RPMI7951 (cell line): ENCODE measurements around the gene PARD3B. TPM values are rescaled to one million over a fixed set of nuclear protein-coding genes. Genes with fewer than 3 reads are reported as not detected.
"Not testable (repeated sequence)": the region's sequence is repeated elsewhere in the genome, so short reads cannot be mapped to it uniquely, and the experiment has no call there.

Experiments
- DNase-seq: peaks from one replicate; pipeline ENCODE4 v3.0.0-alpha.2; 2012; ENCODE audit warnings: low read depth
- total RNA-seq: library from RNA; depleted of rRNA; stranded (reverse); fragments of >200 nt; shearing (Covaris generic); gene quantifications from 2 replicates; pipeline ENCODE4 v1.2.3, GENCODE V29; 2014

The PARD3B gene
- total RNA-seq, 1 experiment from 2014 or later = 0.96 TPM

DNA sequence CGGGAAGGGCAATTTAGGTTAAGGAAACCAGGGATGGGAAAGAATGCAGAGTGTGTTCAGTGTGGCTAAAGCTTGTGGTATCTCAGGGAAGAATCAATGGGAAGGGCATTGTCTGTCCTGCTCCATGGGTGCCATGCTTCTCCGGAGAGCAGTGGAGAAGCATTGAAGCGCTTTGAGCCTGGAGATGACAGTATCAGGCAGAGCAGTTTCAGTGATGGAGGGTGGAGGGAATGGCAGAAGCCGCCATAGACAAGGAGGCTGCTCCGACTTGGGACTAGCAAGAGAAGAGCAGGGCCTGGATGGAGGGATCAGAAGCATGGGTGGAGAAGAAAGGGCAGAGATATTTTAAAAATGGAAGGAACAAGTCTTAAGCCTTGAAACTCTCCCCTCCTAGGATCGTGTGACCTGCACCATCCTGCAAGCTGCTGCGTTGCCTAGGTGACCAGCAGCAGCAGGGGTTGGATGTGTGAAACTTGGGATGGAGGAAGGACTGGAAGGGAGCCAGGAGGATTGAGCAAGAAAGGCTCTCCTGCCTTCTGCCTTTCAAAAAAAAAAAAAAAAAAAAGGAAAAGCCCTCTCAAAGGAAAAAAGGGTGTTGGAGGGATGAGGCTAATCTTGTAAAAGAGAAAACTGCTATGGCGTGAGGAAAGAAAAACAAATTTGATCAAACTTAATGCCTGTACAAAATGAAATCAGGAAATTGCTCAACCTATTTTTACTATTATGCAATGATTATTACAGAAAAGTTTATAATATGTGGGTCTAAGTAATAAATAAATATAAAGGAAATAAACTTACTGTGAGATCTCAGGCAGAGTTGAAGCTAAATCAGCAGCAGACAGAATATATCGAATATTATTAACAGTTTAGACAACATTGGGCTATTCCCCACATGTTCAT is 643.2 kb downstream of the PARD3B start:
- DNase-seq = no peak

DNA sequence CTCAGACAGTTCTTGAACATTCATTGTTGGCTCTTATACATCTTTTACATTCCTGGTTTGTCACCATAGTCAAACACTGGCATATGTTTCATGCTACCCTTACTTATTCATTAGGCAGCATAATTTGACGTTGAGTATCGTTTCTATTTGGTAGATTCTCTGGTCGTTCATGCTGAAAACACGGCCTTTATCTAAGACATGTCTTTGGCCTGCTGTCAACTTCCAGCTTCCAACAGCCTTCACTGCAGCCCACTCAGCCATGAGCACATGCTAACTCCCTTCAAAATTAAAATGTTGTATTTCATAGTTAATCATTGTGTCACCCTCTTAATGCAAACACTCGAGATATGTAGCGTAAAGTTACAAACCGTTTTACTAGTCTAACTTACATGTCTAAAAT is 644.0 kb downstream of the PARD3B start:
- DNase-seq = no peak

DNA sequence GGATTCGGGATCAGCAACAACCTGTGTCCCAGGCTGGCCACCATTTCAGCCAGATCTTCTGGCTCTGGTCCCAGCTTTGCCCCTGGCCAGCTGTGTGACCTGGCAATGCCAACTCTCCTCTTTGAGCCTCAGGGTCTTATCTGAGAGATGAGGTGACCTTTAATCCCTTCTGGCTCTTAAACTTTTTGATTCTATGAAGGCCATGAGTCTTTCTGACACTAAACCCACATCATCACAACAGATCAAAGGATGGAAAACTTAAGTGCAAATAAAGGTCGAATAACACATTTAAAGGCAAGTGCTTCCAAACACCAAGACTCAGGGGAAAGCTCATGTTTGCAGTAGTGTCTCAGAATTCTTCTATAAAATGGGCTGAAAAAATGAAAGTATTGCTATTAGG is 645.3 kb downstream of the PARD3B start:
- no peak for DNase-seq

DNA sequence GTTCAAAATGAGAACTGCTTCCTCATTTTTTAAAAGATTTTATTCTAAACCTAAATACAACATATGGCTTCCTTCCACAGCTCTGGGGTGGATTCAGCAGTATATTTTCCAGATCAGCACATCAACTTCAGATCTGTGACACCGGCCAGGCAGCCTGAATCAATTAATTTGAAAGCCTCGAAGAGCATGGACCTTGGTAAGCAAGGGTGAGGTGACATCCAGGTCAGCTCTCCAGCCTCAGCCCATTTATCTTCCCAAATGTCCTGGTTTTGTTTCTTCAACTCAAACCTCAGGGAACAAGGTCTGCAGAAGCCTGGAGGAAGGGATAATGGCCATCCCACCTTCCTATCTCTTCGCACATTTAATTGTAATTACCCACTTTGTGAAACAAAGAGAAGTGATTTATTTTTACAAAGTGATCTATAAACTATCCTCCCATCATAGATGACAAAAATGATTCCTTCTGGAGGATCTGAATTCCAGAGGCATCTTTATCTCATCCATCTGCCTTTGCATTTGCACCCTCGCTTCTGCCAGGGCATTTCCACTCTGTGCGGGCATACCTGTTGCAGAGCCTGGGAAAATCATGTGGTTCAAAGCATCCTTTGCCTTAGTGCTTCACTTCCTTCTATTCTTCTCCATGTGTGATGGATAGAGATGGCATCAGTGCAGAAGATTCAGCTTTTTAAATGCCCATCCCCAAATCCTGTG is 648.0 kb downstream of the PARD3B start:
- DNase-seq = no peak

DNA sequence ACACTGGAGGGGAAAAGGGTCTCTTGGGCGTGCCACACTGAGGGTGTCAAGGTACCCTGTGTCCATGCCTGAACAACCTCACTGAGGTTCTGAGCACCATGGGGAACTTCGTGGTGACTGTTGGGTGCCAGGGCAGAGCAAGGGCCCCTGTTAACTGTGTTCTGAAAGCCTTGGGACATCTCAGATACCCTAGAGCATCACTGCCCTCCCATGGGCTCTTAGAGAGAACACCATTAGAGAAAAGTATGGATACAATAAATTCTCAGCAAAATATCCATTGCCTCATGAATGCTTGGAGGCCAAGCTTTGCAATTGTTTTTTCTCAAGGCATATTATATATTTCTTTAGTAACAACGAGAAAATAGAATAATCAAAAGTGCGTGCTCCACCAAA is 648.6 kb downstream of the PARD3B start:
- no peak for DNase-seq

DNA sequence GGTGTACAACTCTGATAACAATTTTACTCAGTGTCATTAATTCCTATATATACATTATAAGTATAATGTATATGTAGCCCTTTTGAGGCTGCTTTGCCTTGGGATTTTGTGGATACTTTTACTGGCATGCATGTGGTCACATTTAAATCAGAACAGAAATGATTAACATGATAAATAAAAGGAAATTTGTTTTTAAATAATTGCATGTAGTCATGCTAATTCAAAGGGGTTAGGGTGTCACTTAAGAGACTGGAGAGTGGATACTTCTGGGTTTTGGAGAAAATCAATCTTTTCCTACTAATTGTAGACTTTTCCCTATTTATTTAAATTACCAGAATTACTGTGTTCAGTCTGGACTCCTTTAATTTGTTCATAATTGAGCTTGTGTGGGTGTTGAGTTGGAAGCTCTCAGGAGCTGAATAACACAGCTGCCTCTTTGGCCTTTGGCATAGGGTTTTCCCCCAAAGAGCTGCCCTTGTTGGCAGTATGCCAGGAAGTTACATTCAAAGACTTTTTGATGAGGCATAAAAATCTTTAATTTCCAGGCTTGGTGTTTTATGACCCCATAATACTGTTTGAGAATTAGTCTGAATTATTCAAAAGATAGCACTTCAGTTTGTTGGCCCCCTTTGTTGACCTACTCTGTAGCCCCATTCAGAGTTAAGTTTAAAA is 652.3 kb downstream of the PARD3B start:
- no peak for DNase-seq

DNA sequence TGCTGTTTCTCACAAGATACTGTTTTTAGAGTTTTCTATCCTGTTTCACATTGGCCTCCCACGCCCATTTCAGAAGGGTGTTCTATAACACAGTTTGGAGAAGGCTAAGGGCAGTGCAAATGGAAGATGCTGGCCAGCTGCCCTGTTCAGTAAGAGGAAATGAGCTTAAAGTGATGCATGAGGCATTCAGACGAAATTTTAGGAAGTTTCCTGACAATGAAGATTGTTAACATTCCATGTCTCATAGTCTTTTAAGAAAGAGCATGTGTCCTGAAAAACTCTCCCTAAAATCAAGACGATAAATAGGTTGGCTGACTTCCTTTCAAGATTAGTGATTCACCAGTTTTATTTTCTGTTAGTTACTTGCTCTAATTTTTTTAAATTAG is 652.9 kb downstream of the PARD3B start:
- DNase-seq = peak; percentile 26

DNA sequence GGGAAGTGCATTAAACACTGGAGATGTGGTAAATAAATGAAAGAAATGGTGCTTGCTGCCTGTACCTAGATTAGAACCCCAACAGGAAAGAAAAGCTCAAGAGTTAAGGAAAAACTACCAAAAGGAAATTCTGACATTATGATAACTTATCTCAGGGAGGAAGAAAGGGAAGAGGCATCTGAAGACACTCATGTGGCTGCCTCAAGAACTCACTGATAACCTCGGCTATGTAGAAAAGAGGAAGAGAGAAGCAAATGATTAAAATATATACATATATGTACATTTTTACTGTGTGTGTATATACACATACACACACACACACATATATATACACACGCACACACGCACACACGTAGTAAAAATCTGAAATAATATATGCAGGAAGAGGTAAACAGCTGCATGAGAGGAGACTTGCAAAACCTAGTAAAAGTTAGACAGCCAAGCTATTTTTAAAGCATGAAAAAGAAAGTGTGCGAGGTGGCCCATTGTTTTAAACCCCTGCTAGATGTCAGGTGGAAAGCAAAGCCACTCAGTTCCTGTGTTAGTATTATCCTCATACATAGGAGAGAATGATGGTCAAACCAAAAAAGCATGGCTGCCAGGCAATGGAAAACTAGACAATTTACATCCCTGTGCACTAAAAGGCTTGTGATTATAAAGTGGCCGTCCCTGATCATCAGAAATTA is 654.0 kb downstream of the PARD3B start:
- DNase-seq = no peak

DNA sequence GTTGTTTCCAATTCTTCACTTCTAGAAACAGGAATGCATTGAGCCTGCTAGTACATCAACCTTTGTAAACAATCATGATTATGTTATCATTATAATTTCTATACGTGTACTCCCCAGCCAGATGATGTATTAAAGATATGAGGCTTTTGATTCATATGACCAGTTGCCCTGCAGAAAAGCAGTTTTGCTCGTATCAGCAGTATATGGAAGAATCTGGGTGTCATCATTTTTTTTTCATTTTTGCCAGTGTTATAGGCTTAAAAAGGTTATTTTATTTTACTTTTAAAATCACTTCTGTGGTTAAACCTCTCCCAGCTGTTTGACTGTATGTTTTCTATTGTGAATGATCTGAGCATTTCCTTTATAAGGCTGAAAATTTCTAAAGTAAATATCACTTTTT is 665.2 kb downstream of the PARD3B start:
- DNase-seq = no peak

DNA sequence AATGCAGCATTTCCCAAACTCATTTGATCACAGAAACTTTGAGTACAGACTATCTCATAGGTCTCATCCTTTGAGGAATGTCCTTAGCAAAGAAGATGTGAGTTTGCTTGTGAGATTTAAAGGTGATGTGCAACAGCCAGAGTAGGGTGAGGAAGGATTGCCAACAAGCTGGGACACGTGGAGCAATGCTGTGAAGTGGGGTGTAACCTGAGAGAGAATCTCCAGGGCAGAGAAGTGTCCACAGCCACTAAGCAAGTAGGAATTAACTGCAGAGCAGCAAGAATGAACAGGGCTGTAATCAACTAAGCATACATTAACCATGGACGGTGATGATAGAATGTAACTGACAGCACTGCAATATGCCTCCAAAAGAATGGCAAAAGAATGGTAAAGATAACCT is 667.1 kb downstream of the PARD3B start:
- DNase-seq = no peak

DNA sequence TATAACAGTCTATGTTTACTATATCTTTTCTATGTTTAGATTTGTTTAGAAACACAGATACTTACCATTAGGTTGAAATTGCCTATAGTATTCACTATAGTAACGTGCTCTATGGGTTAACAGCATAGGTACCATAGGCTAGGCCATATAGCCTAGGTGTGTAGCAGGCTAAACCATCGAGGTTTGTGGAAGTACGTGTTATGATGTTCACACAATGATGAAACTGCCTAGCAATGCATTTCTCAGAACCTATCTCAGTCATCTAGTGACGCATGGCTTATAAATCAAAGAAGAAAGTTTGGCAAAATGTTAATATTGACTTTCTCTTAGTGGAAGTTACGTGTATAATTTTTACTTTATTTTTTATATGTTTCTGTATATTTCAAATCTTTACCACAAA is 670.8 kb downstream of the PARD3B start:
- no peak for DNase-seq

DNA sequence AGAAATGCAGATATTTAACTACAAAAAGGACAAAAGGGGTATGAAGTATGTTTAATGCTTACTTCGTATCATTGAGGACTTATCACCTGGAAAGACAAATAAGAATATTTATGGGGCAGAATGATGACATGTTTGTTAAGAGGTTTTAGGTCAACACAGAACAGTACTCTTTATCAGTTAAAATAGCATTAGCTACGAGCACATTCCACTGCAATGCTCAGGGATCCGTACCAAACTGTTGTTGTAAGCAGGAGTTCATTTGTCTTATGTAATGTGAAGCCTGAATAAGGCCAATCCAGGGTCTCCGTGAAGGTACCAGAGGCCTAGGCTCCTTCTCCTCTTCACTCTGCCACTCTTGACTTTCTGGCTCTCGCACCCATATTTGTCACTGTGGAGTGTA is 671.3 kb downstream of the PARD3B start:
- no peak for DNase-seq

DNA sequence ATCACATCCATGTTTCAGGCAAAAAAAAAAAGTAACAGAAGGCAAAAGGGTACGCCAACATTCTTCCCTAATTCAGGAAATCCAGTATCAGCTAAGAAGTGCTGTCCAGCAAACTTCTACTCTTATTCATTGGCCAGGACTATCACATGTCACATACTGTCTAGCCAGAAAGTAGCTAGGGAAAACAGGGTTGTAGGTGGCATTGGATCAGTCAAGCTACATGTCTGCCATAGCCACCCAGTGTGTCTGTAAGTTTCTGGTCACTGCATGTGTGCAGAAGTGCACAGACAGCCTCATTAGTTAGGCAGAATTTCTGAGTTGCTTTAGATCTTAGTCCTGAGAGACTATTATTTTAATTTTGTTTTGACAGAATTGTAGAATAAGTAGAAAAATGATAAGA is 671.7 kb downstream of the PARD3B start:
- no peak for DNase-seq

DNA sequence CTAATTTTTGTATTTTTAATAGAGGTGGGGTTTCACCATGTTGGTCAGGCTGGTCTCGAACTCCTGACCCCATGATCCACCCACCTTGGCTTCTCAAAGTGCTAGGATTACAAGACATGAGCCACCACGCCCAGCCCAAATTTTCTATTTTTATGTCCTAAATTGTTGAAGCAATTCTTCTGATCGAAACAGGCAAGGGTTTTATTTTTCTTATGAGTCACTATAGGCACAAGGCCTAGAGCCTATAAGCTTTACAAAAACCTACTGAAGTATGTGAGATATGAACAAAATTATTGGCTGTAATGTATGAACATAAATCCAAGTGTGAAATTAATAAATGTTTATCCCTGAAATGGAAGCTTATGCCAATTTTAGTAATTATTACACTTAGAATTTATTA is 672.8 kb downstream of the PARD3B start:
- no peak for DNase-seq

DNA sequence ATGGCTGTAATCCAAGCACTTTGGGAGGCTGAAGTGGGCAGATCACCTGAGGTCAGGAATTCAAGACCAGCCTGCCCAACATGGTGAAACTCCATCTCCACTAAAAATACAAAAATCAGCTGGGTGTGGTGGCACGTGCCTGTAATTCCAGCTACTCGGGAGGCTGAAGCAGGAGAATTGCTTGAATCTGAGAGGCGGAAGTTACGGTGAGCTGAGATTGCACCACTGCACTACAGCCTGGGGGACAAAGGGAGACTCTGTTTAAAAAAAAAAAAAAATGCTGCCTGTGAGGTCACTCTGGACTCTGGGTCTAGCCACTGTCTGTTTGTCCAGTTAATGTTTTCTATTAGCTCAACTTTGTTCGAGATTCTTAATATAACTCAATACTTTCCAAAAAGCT is 673.5 kb downstream of the PARD3B start:
- not testable (repeated sequence) for DNase-seq

DNA sequence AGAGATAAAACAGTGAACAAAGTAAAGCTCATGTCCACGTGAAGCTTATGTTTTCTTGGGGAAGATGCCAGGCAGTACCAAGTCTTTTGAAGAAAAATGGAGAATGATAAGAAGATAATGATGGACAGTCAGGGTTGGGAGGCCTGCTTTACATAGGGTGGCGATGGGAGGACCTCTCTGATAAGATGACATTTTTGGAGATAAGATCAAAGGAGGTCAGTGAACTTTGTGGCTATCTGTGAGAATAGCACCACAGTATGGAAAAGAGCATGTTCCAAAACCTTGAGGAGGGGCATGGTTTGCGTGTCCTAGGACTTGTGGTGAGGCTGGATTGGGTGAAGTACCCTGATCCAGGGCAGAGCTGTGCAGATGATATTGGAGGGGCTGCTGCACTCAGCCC is 675.3 kb downstream of the PARD3B start:
- DNase-seq = no peak

DNA sequence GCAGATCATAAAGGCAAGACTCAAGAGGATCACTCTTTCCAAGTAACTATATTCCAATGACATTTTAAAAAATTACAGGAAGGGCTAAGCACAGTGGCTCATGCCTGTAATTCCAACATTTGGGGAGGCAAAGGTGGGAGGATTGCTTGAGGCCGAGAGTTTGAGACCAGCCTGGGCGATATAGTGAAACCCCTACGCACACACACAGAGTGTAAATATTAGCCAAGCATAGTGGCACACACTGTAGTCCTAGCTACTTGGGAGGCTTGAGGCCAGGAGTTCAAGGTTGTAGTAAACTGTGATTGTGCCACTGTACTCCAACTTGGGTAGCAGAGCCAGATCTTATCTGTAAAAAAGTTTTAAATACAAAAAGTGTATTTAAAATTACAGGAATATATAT is 686.8 kb downstream of the PARD3B start:
- DNase-seq = no peak

DNA sequence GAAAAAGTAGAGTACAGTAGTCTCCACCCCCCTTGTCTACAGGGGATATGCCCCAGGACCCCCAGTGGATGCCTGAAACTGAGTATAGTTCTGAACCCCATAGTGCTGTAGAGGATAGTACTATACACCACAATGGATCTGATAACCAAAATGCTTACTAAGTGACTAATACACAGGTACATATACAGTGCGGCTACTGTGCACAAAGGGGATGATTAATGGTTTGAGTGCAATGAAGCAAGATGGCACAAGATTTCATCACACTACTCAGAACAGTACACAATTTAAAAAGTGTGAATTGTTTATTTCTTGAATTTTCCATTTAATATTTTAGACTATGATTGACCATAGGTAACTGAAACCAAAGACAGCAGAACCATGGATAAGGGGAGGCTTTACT is 690.2 kb downstream of the PARD3B start:
- no peak for DNase-seq

DNA sequence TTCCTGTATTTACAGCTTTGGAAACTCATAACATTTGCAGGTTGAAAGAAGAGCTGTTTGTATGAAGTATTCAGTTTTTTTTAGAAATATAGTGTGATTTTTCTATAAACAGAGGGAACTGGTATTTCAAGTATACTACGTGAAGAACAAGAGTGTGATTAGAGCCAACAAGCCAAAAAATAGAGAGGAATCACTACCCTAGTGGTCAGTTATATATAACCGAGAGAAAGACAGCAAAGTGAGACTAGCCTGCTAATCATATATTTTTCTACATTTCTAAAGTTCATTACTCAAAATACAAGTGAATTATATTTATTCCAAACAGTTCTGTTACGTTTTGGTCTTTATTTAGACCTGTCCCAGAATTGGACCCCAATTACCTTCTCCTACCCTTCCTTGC is 692.2 kb downstream of the PARD3B start:
- no peak for DNase-seq

DNA sequence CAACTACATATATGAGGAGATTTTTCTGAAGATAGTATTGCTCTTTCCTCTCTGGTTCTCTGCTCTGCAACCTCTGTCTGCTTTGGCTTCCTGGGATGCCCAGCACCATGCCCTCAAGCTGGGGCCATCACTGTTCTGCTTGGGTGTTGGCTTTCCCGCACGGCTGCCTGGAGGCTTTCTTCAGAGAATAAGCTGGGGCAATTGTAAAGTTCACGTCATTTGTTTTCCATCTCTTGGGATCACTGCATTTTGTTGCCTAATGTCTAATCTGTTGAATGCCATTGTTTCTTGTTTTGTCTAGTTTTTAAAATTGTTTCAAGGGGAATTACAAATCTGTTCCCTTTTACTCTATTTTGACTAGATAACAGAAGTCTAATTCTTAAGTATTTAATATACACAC is 699.7 kb downstream of the PARD3B start:
- no peak for DNase-seq

DNA sequence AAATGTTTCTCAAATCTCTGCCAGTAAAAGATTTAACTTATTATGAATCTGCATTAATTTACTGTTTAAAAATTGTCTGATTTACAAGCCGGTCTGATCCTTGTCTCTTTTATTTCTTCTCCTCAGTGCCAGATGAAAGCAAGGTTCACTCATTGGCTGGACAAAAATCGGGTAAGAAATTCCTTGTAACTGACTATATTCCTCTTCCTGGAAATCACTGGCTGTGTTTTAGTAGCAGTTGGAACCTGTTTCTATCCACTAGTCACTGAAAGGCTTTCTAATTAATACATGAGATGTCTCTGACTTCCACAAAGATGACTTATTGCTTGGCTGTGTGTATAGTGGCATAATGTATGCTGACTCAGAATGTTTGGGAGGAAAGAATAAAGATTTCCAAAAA is 700.4 kb downstream of the PARD3B start:
- DNase-seq = no peak

DNA sequence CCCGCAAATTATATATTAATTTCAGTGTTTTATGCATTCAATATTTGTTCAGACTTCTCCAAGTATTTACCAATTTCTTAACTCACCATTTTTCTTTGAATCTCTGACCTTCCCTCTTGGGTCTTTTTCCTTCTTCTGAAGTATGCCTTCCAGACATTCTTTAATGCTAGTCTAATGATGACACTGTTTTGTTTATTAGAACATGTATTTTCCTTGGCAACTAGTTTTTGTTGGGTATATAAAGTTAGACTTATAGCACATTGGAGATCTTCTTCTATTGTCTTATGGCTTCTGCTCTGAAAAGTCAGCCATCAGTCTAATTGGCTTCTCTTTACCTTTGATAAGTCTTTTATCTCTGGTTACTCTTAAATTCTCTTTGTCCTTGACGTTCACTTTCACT is 713.8 kb downstream of the PARD3B start:
- DNase-seq = no peak
